Measurements from ENCODE around the gene ERGIC1.
A peak's percentile ranks its signal among the peaks of the same experiment; 100 is the strongest.

ERGIC1 gene

DNA sequence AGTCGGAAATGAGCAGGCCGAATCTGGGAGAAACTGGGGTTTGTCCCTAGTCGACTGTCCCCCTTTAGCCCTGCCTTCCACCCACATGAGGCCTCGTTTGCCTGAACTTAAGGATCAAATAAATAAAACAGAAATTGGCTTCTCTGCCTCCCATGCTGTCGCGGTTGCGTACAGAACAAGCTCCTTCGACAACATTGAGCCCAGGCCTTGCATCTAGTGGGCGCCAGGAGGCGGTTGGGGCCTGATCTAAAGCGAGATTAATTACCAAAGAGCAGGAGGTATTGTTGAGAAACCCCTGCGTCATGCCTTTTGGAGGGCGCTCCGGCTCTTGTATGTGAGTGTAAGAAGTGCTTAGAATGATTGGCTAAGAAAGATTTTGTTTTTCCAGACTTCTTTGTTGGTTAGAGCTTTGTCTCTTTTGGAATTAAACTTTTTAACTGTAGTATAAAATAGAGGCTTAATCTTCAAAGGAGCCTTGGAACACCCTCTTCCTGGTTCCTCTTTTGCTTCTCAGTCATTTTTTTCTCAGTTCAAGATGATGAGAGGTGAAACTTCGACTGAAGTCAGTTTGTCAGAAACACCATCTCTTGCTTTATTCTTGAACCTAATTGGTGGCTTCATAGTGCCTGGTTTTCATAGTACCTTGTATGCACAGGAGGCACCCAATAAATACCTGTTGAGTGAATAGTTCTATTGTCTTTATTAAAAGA lies 150.3 kb downstream of the ERGIC1 start:
- H3K4me1 ChIP-seq (ENCODE audit: low read length): peaks cover 8% of the 10 kb centered on the region
- H3K4me2 ChIP-seq (ENCODE audit: low read depth, low read length): peak overlapping the region; percentile 61
- H3K9me2 ChIP-seq (replicated peaks; ENCODE audit: insufficient read depth, low read length): no peaks in the 10 kb centered on the region
- peaks cover 11% of the 10 kb centered on the region for H3F3A ChIP-seq (ENCODE audit: insufficient read depth, low read length)
- peak overlapping the region; percentile 93 for H3K9ac ChIP-seq (ENCODE audit: low read length)
- H3K36me3 ChIP-seq (replicated peaks; ENCODE audit: insufficient read depth, low read length): peaks cover 10% of the 10 kb centered on the region; the same call in 1 of the 2 replicates
- peak overlapping the region; percentile 87 for H3K27ac ChIP-seq (ENCODE audit: low read length)
- peaks cover 3% of the 10 kb centered on the region; the same call in 1 of the 2 replicates for H4K20me1 ChIP-seq (ENCODE audit: insufficient read depth, low read length)
- H2AFZ ChIP-seq (ENCODE audit: low read length): peak overlapping the region; percentile 38
- H3K27me3 ChIP-seq (replicated peaks; ENCODE audit: insufficient read depth, low read length): no peaks in the 10 kb centered on the region
- TF ChIP-seq, protein P1, sequence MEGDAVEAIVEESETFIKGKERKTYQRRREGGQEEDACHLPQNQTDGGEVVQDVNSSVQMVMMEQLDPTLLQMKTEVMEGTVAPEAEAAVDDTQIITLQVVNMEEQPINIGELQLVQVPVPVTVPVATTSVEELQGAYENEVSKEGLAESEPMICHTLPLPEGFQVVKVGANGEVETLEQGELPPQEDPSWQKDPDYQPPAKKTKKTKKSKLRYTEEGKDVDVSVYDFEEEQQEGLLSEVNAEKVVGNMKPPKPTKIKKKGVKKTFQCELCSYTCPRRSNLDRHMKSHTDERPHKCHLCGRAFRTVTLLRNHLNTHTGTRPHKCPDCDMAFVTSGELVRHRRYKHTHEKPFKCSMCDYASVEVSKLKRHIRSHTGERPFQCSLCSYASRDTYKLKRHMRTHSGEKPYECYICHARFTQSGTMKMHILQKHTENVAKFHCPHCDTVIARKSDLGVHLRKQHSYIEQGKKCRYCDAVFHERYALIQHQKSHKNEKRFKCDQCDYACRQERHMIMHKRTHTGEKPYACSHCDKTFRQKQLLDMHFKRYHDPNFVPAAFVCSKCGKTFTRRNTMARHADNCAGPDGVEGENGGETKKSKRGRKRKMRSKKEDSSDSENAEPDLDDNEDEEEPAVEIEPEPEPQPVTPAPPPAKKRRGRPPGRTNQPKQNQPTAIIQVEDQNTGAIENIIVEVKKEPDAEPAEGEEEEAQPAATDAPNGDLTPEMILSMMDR (IDR thresholded peaks at IDR 0.05; ENCODE audit: low read length): peak; percentile 73
- no peak for TF ChIP-seq EZH2phosphoT487 (IDR thresholded peaks at IDR 0.05; ENCODE audit: low read length)
- DNase-seq: peak; percentile 87
- no peaks in the 10 kb centered on the region for H3K9me3 ChIP-seq (replicated peaks; ENCODE audit: insufficient read depth, low read length)
- peak overlapping the region; percentile 98 for H3K4me3 ChIP-seq (ENCODE audit: low read length)
- H3K79me2 ChIP-seq (ENCODE audit: low read length): peaks cover 60% of the 10 kb centered on the region

DNA sequence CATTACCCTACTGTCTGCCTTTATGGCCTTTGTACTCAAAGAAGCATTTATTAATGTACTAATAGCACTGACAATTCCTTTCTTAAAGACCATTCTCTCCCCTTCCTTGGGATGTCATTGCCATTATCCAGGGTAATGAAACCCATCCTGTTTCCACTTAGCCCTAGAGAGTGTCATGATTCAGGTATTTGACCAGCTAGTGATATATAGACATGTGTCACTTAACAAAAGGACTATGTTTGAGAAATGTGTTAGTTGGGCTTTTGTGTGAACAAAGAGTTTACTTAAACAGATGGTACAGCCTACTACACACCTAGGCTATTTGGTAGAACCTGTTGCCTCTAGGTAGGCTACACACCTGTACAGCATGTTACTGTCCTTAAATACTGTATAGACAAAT lies 151.5 kb downstream of the ERGIC1 start:
- H3K4me3 ChIP-seq (ENCODE audit: low read length): peak overlapping the region; percentile 98
- H3F3A ChIP-seq (ENCODE audit: insufficient read depth, low read length): peaks cover 11% of the 10 kb centered on the region
- no peaks in the 10 kb centered on the region for H3K27me3 ChIP-seq (replicated peaks; ENCODE audit: insufficient read depth, low read length)
- no peak for DNase-seq
- H3K9me3 ChIP-seq (replicated peaks; ENCODE audit: insufficient read depth, low read length): no peaks in the 10 kb centered on the region
- H3K36me3 ChIP-seq (replicated peaks; ENCODE audit: insufficient read depth, low read length): peaks cover 10% of the 10 kb centered on the region; the same call in 1 of the 2 replicates
- H3K79me2 ChIP-seq (ENCODE audit: low read length): peaks cover 72% of the 10 kb centered on the region
- H3K9me2 ChIP-seq (replicated peaks; ENCODE audit: insufficient read depth, low read length): no peaks in the 10 kb centered on the region
- H3K4me1 ChIP-seq (ENCODE audit: low read length): peaks cover 8% of the 10 kb centered on the region
- H2AFZ ChIP-seq (ENCODE audit: low read length): no peak overlapping the region
- H3K27ac ChIP-seq (ENCODE audit: low read length): no peak overlapping the region
- H4K20me1 ChIP-seq (ENCODE audit: insufficient read depth, low read length): peaks cover 3% of the 10 kb centered on the region; the same call in 1 of the 2 replicates
- H3K4me2 ChIP-seq (ENCODE audit: low read depth, low read length): peak overlapping the region; percentile 61
- no peak overlapping the region for H3K9ac ChIP-seq (ENCODE audit: low read length)
- no peak for TF ChIP-seq EZH2 (optimal IDR thresholded peaks at IDR 0.05; ENCODE audit: low read depth, low read length)
- TF ChIP-seq EZH2phosphoT487 (IDR thresholded peaks at IDR 0.05; ENCODE audit: low read length): no peak
- TF ChIP-seq, protein P1 (IDR thresholded peaks at IDR 0.05; ENCODE audit: low read length): no peak

DNA sequence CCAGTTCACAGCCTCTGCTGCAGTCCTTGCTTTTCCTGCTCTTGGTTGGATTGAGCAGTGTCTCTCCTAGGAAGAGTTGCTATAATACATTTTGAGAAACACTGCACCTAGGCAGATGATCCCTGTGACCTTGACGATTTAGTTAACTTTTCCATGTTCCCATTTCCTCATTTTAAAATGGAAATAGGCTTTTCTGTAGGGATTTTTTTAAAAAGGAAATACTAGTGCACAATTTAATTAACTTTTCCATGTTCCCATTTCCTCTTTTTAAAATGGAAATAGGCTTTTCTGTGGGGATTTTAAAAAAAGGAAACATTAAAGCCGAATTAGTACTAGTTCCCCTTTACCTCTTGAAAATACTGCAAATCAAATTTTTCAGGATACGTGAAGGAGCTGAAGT lies 154.2 kb downstream of the ERGIC1 start:
- Histone ChIP-seq H3K9ac (ENCODE audit: low read length) (no peak overlapping the region), H3K36me3 (replicated peaks; ENCODE audit: insufficient read depth, low read length) (peaks cover 10% of the 10 kb centered on the region), H3K79me2 (ENCODE audit: low read length) (peaks cover 98% of the 10 kb centered on the region)

DNA sequence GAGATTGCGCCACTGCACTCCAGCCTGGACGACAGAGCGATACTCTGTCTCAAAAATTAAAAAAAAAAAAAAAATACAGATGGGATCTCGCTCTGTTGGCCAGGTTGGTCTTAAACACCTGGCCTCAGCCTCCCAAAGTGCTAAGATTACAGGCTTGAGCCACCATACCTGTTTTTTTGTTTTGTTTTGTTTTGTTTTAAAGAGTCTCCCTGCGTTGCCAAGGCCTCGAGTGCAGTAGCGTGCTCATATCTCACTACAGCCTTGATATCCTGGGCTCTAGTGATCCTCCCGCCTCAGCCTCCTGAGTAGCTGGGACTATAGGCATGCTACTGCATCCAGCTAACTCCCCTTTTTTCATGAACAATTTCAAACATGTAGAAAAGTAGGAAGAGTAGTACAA lies 156.7 kb downstream of the ERGIC1 start:
- peaks cover 2% of the 10 kb centered on the region for H3K4me1 ChIP-seq (ENCODE audit: low read length)
- no peaks in the 10 kb centered on the region for H3K9me2 ChIP-seq (replicated peaks; ENCODE audit: insufficient read depth, low read length)
- no peaks in the 10 kb centered on the region for H3K9me3 ChIP-seq (replicated peaks; ENCODE audit: insufficient read depth, low read length)
- H3K4me2 ChIP-seq (ENCODE audit: low read depth, low read length): no peak overlapping the region
- no peak for DNase-seq
- peaks cover 99% of the 10 kb centered on the region for H3K79me2 ChIP-seq (ENCODE audit: low read length)
- H3K27ac ChIP-seq (ENCODE audit: low read length): no peak overlapping the region
- H3K9ac ChIP-seq (ENCODE audit: low read length): no peak overlapping the region
- H2AFZ ChIP-seq (ENCODE audit: low read length): no peak overlapping the region
- no peaks in the 10 kb centered on the region for H3K27me3 ChIP-seq (replicated peaks; ENCODE audit: insufficient read depth, low read length)
- H3K4me3 ChIP-seq (ENCODE audit: low read length): no peak overlapping the region
- no peaks in the 10 kb centered on the region for H3F3A ChIP-seq (ENCODE audit: insufficient read depth, low read length)
- TF ChIP-seq EZH2phosphoT487 (IDR thresholded peaks at IDR 0.05; ENCODE audit: low read length): no peak
- no peak for TF ChIP-seq EZH2 (optimal IDR thresholded peaks at IDR 0.05; ENCODE audit: low read depth, low read length)
- TF ChIP-seq, protein P1 (IDR thresholded peaks at IDR 0.05; ENCODE audit: low read length): no peak
- peaks cover 10% of the 10 kb centered on the region for H3K36me3 ChIP-seq (replicated peaks; ENCODE audit: insufficient read depth, low read length)
- peaks cover 9% of the 10 kb centered on the region for H4K20me1 ChIP-seq (ENCODE audit: insufficient read depth, low read length)

More for the DNA sequence above, 154.2 kb downstream of the ERGIC1 start:
- no peak for TF ChIP-seq EZH2phosphoT487 (IDR thresholded peaks at IDR 0.05; ENCODE audit: low read length)
- no peak overlapping the region for H3K4me2 ChIP-seq (ENCODE audit: low read depth, low read length)
- H3K27me3 ChIP-seq (replicated peaks; ENCODE audit: insufficient read depth, low read length): no peaks in the 10 kb centered on the region
- H3F3A ChIP-seq (ENCODE audit: insufficient read depth, low read length): peaks cover 11% of the 10 kb centered on the region
- H4K20me1 ChIP-seq (ENCODE audit: insufficient read depth, low read length): peaks cover 9% of the 10 kb centered on the region
- no peaks in the 10 kb centered on the region for H3K9me2 ChIP-seq (replicated peaks; ENCODE audit: insufficient read depth, low read length)
- H3K9me3 ChIP-seq (replicated peaks; ENCODE audit: insufficient read depth, low read length): no peaks in the 10 kb centered on the region
- DNase-seq: no peak
- H3K27ac ChIP-seq (ENCODE audit: low read length): no peak overlapping the region
- H2AFZ ChIP-seq (ENCODE audit: low read length): no peak overlapping the region
- H3K4me1 ChIP-seq (ENCODE audit: low read length): peaks cover 8% of the 10 kb centered on the region
- no peak overlapping the region for H3K4me3 ChIP-seq (ENCODE audit: low read length)
